Measurements from ENCODE around the gene CIDEC. TPM values are rescaled to one million over a fixed set of nuclear protein-coding genes. Genes with fewer than 3 reads are reported as not detected.

The CIDEC gene
- total and polyA plus RNA-seq, 9 of the 15 experiments (the other 6 are each of a cell fraction or from before 2014, with no cell fraction given), result not detected

DNA sequence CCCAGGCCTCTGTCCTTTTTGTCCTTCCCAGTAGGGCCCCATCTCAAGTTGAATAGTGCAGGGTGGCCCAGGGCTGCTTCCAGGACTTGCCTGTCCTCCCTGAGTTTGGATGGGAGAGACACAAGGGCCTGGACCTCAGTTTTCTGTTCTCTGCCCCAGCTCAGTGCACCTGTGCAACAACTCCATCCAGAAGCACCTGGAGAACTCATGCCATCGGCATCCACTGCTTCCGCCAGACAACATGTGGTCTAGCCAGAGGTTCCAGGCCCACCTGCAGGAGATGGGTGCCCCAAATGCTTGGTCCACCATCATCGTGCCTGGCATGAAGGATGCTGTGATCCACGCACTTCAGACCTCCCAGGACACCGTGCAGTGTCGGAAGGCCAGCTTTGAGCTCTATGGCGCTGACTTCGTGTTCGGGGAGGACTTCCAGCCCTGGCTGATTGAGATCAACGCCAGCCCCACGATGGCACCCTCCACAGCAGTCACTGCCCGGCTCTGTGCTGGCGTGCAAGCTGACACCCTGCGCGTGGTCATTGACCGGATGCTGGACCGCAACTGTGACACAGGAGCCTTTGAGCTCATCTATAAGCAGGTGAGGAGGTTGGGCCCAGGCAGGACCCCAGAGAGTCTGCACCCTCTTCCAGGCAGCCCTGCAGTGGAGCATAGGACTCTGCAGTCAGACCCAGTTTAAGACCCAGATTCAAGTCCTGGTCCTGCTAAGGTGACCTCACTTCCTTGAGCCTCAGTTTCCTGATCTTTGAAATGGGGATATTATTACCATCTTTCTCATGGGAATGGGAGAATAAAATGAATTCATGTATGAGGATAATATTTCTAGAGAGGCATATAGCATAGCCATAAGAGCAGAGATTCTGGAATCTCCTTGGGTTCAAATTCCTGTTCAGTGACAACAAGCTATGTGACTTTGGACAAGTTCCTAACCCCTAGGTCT lies 51.0 kb downstream of the CIDEC start (continued):
- TF ChIP-seq, protein P1, sequence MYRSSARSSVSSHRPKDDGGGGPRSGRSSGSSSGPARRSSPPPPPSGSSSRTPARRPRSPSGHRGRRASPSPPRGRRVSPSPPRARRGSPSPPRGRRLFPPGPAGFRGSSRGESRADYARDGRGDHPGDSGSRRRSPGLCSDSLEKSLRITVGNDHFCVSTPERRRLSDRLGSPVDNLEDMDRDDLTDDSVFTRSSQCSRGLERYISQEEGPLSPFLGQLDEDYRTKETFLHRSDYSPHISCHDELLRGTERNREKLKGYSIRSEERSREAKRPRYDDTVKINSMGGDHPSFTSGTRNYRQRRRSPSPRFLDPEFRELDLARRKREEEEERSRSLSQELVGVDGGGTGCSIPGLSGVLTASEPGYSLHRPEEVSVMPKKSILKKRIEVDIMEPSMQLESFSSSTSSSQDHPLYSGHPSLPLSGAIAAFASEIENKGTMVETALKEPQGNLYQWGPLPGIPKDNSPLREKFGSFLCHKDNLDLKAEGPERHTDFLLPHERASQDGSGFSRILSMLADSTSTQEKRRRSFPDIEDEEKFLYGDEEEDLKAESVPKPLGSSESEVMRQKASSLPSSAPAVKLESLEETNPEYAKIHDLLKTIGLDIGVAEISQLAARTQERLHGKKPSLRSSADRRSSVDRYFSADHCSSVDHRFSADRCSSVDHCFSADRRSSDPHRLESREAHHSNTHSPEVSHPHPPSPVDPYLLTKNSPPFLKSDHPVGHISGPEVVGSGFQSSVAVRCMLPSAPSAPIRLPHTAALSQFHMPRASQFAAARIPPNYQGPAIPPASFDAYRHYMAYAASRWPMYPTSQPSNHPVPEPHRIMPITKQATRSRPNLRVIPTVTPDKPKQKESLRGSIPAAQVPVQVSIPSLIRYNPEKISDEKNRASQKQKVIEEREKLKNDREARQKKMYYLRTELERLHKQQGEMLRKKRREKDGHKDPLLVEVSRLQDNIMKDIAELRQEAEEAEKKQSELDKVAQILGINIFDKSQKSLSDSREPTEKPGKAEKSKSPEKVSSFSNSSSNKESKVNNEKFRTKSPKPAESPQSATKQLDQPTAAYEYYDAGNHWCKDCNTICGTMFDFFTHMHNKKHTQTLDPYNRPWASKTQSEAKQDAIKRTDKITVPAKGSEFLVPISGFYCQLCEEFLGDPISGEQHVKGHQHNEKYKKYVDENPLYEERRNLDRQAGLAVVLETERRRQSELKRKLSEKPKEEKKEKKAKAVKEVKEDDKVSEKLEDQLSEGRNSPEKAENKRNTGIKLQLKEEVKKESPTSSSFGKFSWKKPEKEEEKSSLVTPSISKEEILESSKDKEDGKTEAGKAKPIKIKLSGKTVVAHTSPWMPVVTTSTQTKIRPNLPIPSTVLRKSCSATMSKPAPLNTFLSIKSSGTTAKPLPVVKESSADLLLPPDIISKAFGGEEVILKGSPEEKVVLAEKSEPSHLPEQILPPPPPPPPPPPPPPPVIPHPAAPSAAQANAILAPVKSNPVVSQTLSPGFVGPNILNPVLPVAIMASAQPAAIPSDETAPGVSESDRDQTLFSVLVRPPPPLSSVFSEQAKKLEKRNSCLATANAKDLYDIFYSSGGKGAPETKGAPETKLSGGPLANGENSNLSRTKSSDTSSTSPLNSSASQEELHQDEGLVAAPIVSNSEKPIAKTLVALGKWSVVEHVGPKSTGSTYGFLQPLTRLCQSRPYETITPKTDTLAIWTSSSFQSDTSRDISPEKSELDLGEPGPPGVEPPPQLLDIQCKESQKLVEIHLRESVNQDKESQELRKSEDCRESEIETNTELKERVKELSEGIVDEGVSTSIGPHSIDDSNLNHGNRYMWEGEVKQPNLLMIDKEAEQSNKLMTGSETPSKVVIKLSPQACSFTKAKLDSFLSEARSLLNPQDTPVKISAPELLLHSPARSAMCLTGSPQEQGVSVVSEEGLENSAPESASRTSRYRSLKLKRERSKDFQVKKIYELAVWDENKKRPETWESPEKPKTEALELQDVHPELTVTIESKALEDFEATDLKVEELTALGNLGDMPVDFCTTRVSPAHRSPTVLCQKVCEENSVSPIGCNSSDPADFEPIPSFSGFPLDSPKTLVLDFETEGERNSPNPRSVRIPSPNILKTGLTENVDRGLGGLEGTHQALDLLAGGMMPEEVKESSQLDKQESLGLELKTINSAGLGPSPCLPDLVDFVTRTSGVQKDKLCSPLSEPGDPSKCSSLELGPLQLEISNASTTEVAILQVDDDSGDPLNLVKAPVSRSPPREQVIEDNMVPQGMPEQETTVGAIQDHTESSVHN (IDR thresholded peaks at IDR 0.05; ENCODE audit: borderline replicate concordance in 1 of 2, low read depth in 1 of 2), result no peak
- TF ChIP-seq RCOR1 (IDR thresholded peaks at IDR 0.05; ENCODE audit: borderline replicate concordance in 1 of 2, low read depth in 2 of 2, low read length in 2 of 2) (peak in 1 of 2 experiments; percentile 45; a peak in 1 of 4 replicates), ETV1 (tag; conservative IDR thresholded peaks at IDR 0.05; ENCODE audit: low read depth) (0 out of 2 replicates have a peak, but pooled peaks have one; percentile 25), CBX1 (IDR thresholded peaks at IDR 0.05; ENCODE audit: low read depth) (0 out of 2 replicates have a peak, but pooled peaks have one; percentile 38), CBFB (CRISPR knock-in tag; IDR thresholded peaks at IDR 0.05) (0 out of 2 replicates have a peak, but pooled peaks have one; percentile 34), BRD9 (IDR thresholded peaks at IDR 0.05; ENCODE audit: low read depth, partially characterized antibody) (no peak), RAD21 (CRISPR knock-in tag; conservative IDR thresholded peaks at IDR 0.05 in 1 of 2, IDR thresholded peaks at IDR 0.05 in 1 of 2) (no peak), BCOR (IDR thresholded peaks at IDR 0.05) (peak; percentile 81), POLR2G (IDR thresholded peaks at IDR 0.05; ENCODE audit: low read depth, low read length) (peak; percentile 66), KDM1A (IDR thresholded peaks at IDR 0.05) (peak; percentile 18 to 57; a peak in 1 of 4 replicates), RBFOX2 (IDR thresholded peaks at IDR 0.05; ENCODE audit: low read depth, low read length) (0 out of 2 replicates have a peak, but pooled peaks have one; percentile 20), U2AF2 (optimal IDR thresholded peaks at IDR 0.05; ENCODE audit: low read depth, low read length) (no peak)
- TF ChIP-seq, protein P2, sequence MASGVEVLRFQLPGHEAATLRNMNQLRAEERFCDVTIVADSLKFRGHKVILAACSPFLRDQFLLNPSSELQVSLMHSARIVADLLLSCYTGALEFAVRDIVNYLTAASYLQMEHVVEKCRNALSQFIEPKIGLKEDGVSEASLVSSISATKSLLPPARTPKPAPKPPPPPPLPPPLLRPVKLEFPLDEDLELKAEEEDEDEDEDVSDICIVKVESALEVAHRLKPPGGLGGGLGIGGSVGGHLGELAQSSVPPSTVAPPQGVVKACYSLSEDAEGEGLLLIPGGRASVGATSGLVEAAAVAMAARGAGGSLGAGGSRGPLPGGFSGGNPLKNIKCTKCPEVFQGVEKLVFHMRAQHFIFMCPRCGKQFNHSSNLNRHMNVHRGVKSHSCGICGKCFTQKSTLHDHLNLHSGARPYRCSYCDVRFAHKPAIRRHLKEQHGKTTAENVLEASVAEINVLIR (CRISPR knock-in tag; IDR thresholded peaks at IDR 0.05), result no peak
